Epithelial cell of esophagus (primary cell): ENCODE measurements around the gene FNDC3A.
"Not testable (repeated sequence)": the region's sequence is repeated elsewhere in the genome, so short reads cannot be mapped to it uniquely, and the experiment has no call there.

Experiments used
- DNase-seq: peaks from one replicate; pipeline ENCODE4 v3.0.0; 2010; ENCODE audit warnings: low read depth
- H3K4me3 ChIP-seq: 2 replicates; pipeline ENCODE4 v1.5.1; 2011; ENCODE audit warnings: mild to moderate bottlenecking, low read length, control low read depth
- TF ChIP-seq, protein P1 (sequence below): IDR thresholded peaks from 2 replicates; pipeline ENCODE4 v1.5.1; 2011; ENCODE audit warnings: low read depth, mild to moderate bottlenecking, low read length, control low read depth, inconsistent platforms; ENCODE audit not compliant: insufficient read depth; ENCODE audit errors: missing control alignments

FNDC3A gene

DNA sequence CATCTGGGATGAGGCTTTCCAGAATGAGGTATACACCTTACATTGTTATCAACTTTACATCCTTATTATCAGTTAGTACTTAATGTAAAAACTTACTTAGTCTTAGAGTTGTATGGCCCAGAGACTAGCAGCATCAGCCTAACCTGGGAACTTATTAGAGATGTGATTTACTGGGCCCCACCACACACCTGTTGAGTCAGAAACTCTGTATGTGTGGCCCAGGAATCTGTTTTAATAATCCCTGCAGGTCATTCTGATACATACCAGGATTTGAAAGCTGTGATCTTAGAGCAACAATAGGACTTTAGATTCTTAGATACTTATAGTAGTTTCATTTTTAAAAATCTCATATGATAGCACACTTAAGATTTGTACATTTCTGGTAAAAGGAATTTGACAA, 17.4 kb downstream of the FNDC3A start:
- H3K4me3 ChIP-seq = no peak overlapping the region
- DNase-seq = peak; percentile 3
- TF ChIP-seq, protein P1, sequence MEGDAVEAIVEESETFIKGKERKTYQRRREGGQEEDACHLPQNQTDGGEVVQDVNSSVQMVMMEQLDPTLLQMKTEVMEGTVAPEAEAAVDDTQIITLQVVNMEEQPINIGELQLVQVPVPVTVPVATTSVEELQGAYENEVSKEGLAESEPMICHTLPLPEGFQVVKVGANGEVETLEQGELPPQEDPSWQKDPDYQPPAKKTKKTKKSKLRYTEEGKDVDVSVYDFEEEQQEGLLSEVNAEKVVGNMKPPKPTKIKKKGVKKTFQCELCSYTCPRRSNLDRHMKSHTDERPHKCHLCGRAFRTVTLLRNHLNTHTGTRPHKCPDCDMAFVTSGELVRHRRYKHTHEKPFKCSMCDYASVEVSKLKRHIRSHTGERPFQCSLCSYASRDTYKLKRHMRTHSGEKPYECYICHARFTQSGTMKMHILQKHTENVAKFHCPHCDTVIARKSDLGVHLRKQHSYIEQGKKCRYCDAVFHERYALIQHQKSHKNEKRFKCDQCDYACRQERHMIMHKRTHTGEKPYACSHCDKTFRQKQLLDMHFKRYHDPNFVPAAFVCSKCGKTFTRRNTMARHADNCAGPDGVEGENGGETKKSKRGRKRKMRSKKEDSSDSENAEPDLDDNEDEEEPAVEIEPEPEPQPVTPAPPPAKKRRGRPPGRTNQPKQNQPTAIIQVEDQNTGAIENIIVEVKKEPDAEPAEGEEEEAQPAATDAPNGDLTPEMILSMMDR = no peak

DNA sequence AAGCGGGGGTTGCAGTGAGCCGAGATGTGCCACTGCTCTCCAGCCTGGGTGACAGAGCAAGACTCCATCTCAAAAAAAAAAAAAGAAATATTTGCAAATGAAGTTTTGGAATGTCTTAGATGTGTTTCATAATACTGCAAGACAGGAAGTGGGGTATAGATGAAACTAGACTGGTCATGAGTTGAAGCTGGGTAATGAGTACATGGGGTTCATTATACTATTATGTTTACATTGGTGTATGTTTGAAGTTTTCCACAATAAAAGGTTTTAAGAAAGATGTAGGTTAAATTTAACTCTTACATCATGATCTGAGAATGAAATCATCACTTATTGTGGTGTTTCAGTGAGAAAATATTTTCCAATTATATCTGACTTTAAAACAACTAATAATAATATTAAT, 19.0 kb downstream of the FNDC3A start:
- peak; percentile 46 for DNase-seq
- TF ChIP-seq, protein P1 = no peak

DNA sequence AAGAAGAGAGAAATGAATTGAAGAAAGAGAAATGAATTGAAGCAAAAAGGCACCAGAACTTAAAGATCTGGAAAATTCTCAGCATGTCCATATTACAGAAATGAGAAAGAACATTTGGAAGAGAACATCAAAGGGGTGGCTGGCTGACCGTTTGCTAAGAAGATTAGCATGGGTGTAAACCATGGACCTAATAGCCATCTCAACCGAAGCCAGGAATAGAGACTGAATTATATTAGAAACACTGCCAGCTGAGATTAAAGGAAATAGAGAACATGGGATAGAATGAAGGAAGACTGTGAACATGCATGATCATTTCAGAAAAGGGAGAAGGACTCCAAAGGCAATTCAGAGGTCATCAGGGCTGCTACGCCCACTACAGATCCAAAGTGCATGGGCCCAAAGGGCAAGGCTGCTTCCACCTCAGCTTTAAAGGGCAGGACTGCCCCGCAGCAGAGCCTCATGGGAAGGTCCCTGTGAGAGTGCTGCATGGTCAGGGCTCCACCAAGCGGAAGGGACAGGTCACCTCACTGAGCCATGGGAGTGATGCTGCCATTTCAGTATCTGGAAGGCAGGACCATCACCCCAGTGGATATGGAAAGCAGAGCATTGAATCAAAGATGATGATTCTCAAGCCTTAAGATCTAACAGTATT, 23.1 kb downstream of the FNDC3A start:
- no peak overlapping the region for H3K4me3 ChIP-seq
- DNase-seq = no peak
- TF ChIP-seq, protein P1 = no peak

More for the DNA sequence above, 19.0 kb downstream of the FNDC3A start:
- H3K4me3 ChIP-seq = no peak overlapping the region

DNA sequence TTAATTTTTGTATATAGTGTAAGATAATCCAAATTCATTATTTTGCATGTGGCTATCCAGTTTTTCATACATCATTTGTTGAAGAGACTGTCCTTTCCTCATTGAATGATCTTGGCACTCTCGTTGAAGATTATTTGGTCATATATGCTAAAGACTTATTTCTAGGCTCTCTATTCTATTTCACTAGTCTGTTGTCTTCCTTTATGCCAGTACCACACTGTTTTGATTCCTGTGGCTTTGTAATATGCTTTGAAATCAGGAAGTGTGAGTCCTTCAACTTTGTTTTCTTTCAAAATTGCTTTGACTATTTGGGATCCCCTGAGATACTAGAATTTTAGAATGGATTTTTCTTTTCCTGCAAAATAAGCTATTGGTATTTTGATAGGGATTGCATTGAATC, 24.5 kb downstream of the FNDC3A start:
- DNase-seq = no peak
- TF ChIP-seq, protein P1 = no peak
- H3K4me3 ChIP-seq = no peak overlapping the region

DNA sequence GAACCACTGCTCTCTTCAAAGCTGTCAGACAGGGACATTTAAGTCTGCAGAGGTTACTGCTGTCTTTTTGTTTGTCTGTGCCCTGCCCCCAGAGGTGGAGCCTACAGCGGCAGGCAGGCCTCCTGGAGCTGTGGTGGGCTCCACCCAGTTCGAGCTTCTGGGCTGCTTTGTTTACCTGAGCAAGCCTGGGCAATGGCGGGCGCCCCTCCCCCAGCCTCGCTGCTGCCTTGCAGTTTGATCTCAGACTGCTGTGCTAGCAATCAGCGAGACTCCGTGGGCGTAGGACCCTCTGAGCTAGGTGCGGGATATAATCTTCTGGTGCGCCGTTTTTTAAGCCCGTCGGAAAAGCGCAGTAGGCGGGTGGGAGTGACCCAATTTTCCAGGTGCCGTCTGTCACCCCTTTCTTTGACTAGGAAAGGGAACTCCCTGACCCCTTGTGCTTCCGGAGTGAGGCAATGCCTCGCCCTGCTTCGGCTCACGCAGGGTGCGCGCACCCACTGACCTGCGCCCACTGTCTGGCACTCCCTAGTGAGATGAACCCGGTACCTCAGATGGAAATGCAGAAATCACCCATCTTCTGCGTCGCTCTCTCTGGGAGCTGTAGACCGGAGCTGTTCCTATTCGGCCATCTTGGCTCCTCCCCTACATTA, 43.4 kb downstream of the FNDC3A start:
- not testable (repeated sequence) for DNase-seq, H3K4me3 ChIP-seq

DNA sequence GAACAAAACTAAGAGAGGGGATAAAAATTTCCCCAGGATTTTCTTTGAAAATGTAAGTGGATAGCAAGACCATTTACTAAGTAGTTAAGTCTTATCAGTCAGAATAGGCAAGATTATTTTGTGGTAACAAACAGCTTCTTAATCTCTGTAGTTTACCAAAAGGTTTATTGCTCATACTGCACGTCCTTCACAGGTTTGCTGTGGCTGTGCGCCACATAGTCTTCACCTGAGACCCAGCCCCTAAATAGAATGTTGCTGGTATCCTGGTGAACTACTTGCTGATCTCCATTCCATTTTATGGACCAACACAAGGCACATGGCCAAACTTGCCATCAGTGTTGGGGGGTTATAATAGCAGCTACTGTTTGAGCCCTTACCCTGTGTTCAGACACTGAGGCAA, 44.6 kb downstream of the FNDC3A start:
- DNase-seq = no peak
- TF ChIP-seq, protein P1 = no peak
- H3K4me3 ChIP-seq = no peak overlapping the region

DNA sequence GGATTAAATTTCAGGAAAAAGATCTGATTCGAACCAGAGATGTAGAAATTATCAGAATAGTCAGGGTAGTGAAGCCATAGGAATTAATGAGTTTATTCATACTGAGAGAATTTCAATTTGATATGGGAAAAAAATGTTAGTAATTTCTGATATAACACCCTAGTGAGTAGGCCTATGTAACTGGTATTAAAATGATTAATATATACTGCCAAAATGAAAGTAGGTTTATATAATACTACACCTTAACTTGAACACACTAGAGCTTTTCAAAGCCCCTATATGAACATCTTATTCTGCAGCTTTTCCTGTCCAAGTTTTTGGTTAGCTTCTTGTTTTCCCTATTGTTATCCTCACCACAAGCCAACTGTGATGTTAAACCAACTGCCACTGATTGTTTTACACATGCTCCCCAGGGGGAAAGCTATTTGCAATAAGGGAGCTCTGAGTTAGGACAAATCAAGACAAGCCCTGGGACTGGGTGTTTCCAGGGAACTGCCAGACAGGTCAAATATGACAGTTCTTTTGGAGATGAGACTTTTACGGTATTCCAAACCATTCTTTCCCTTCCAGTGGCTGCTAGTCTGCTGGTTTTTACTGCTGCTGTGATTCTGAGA, 45.3 kb downstream of the FNDC3A start:
- H3K4me3 ChIP-seq = no peak overlapping the region
- DNase-seq = peak; percentile 59
- TF ChIP-seq, protein P1 = no peak
